ENCODE results near the gene TBL1Y.

TBL1Y gene

GRCh38 chrY:7128211-7128610 is 217.7 kb downstream of the TBL1Y start:
- Mint-ChIP-seq H3K4me3 (no peak overlapping the region), H3K4me1 (no peaks in the 10 kb centered on the region), H3K27me3 (ENCODE audit: low read depth) (no peaks in the 10 kb centered on the region), H3K36me3 (ENCODE audit: low read depth) (no peaks in the 10 kb centered on the region), H3K9me3 (no peaks in the 10 kb centered on the region), H3K27ac (no peak overlapping the region)
- TF ChIP-seq CTCF (IDR thresholded peaks at IDR 0.05; ENCODE audit: unreplicated experiment in 3 of 3) = no peak
